Suppressor macrophage (primary cell): ENCODE measurements around the gene WDHD1.
"Not testable (repeated sequence)": the region's sequence is repeated elsewhere in the genome, so short reads cannot be mapped to it uniquely, and the experiment has no call there.

ENCODE experiments used
- DNase-seq, 4 experiments: peaks; one replicate each; pipeline ENCODE4 v3.0.0-alpha.2; 2020 to 2022

WDHD1 gene

DNA sequence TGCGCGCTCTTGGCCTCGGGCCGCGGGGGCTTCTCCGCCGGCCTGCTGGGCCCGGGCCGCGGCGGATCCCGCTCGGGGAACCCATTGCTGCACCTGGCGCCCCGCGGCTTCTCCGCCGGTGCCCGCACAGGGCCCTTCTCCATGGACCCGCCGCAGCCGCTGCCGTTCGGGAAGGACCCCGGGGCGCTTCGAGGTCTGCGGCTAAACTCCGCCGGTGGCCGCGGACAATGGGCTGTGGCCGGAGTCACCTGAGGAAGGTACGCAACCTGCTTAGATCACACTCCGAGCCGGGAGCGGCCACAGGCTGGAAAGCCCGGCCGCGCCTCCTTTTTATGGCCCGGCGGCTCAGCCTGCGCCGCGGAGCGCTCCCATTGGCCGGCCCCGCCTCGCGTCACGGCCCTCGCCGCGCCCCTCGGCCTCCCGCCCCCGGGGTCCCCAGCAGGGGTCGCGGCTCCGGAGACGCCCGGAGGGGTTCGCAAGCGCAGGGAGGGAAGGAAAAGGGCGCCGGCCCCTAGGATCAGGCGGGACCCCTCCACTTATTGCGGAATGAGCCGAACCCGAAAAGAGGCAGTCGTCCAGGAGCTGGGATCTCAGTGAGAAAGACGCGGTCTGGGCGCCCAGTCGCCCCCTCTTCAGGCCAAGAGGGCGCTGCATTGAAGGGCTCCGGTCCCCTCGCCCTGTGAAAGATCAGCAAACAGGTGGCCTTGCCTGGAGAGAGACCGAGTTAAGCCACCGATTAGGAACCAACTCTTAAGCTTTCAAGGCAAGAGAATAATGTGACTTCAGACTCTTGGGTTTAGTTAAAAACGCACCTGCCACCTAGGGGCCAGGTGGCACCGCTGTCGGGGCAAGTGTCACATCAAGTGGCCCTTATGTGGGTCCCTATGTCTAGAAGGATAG, 124.1 kb downstream of the WDHD1 start, which contains the start of gene GCH1:
GCH1 (minus strand) TSS at position 306 of the 900 bp plus-strand sequence; CDS start at position 143, 163 bp downstream.
- DNase-seq, result peak; percentile 61 to 85 (median 71)

DNA sequence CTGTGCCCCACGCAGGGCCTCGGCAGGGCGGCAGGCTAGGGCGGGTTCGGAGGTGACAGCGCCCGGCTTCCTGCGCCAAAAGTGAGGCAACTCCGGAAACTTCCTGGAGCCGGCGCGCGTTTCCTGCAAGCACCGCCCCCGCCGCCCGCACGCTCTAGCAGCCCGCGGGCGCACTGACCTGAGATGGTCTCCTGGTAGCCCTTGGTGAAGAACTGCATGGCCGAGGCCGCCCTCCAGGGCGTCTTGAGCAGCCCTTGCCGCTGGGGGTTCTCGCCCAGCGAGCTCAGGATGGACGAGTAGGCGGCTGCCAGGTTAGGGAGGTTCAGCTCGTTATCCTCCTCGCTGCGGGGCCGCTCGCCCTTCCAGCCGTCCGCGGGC, 124.8 kb downstream of the WDHD1 start:
- DNase-seq, result peak; percentile 67 to 84 (median 79)

DNA sequence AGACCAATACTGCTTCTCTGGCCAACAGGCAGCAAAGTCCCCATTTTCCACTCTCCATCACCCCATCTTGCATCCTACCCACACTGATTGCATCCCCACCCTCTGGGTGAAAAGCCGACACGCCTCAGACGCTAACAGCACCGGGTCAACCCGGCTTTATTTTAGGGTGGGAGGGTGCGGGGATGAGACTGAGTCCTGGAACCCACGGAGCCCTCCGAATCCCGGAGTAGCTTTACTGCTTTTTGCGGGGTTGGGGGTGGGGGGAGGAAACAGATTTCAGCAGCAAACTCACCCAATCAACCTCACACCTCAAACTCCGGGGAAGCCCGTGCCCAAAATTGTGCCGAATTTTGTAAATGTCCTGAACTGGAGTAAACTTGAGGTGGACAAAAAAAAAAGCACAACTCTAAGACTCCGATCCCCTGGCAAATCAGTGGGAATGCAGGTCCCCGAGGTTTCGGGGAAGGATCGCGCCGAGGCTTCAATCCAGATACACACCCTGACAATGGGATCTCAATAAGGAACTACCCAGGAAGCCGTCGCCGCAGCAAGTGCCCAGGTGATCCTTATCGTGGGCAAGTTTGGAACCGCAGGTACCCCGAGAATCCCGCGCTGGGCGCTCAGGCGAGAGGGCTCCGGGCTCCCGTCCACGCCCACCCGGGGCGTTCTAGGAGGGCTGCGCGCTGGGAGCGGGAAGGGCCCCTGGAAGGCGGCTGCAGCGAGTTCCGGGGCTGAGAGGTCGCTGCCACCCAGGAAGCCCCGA, 125.3 kb downstream of the WDHD1 start:
- DNase-seq, result peak in 1 of 4 experiments; percentile 3

DNA sequence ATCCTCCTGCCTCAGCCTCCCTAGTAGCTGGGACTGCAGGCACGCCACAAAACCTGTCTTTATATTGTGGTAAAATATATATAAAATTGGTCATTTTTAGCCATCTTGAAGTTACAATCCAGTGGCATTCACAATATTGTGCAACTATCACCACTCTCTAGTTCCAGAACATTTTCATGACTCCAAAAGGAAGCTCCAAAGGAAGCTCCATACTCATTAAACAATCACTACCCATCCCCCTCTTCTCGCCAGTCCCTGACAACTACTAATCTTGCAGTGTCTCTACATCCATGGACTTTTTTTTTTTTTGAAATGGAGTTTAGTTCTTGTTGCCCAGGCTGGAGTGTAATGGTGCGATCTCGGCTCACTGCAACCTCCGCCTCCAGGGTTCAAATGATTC, 127.3 kb downstream of the WDHD1 start:
- DNase-seq, result no peak

DNA sequence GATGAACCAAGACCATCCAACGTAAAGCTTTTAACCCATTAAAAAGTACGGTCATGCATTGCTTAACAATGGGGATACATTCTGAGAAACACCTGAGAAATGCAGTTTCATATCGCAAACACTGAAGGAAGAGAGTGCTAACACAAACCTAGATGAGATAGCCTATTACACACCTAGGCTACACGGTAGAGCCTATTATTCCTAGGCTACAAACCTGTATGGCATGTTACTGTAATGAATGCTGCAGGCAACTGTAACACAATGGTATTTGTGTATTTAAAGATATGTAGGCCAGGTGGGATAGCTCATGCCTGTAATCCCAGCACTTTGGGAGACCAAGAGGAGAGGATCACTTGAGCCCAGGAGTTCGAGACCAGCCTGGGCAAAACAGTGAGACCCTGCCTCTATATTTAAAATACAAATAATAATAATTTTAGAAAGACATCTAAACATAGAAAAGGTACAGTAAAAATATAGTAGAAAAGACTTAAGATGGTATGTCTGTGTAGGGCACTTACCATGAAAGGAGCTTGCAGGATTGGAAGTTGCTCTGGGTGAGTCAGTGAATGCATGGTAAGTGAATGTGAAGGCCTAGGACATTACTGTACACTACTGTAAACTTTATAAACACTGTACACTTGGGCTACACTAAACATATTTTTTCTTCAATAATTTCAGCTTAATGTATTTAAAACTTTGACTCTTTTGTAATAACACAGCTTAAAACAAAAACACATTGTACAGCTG, 128.9 kb downstream of the WDHD1 start:
- not testable (repeated sequence) for DNase-seq

DNA sequence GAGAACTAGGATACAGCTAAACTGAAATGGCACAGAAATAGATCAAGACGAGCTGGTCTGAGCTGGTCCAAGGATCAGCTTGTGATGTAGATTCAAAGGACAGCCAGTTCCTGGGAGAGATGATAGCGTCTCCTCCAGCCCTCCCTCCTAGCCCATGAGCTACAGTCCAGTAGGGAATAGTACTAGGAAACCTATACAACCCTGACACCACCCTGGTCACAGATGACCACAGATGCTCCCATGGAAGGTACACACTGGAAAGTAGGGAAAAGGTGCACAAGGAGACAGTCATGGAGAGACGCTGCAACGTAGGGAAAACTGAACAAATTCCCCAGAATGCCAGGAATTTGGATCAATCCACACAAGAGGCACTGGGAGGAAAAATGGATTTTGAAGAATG, 131.2 kb downstream of the WDHD1 start:
- no peak for DNase-seq

DNA sequence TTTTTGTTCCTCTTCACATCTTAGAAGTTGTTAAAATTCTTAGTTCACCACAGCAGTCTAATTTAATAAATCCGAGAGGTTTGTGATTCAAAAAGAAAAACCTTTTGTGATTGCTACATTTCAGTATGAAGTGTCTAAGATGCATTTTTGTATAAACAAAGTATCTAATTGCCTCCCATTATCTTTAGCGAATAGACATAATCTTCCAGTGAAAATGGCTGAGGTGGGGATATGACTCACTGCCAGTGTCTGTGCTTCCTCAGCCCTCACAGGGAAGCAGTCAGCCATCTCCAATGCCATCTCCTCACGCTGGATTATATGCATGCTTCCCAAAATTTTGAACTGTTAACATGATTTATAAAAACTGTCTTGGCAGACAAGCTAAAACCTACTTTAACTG, 131.9 kb downstream of the WDHD1 start:
- DNase-seq, result peak in 3 of 4 experiments; percentile 5 to 31 (median 17)

DNA sequence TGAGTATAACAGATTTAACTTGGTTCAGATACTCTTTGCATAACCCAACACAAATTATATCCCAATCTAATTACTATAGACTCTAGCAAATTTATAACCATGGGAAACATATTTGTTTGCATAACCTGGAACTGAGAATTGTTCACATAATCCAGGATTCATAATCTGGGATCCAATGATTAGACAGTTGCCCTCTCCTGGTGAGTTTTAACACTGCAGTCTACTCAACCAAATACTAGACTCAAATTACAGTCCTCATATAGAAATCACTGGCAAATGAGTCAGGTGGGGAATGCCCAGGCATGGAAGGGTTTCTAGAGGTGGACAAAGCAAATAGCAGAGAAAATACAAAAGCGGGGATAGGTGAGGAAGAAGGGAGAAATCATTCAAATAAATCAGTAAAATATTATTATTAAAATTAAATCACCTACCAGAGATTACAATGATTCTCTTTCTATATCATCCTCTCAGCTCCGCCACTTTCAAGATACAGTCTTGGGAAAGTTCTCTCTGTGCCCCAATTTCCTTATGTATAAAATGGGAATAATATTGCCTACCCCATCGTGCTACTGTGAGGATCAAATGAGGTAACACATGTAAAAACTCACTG, 133.6 kb downstream of the WDHD1 start:
- peak; percentile 55 to 70 (median 64) for DNase-seq

DNA sequence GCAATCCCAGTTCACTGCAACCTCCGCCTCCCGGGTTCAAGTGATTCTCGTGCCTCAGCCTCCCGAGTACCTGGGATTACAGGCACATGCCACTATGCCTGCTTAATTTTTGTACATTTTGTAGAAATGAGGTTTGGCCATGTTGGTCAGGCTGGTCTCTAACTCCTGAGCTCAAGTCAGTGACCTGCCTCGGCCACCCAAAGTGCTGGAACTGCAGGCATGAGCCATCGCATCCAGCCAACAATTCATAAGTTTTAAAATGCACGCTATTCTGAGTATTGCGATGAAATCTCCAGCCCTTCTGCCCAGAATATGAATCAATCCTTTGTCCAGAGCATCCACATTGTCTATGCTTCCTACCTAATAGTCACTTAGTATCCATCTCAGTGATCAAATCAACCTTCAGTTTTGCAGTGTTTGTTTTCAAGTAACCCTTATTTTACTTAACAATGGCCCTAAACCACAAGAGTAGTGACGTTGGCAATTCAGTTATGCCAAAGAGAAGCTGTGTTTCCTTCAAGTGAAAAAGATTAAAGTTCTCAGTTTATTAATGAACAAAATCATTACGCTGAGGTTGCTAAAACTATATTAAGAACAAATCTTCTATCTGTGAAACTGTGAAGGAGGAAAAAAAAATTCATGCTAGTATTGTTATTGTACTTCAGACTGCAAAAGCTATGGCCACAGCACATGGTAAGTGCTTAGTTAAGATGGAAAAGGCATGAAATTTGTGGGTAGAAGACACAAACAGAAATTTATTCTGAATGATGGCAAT, 135.2 kb downstream of the WDHD1 start:
- no peak for DNase-seq

DNA sequence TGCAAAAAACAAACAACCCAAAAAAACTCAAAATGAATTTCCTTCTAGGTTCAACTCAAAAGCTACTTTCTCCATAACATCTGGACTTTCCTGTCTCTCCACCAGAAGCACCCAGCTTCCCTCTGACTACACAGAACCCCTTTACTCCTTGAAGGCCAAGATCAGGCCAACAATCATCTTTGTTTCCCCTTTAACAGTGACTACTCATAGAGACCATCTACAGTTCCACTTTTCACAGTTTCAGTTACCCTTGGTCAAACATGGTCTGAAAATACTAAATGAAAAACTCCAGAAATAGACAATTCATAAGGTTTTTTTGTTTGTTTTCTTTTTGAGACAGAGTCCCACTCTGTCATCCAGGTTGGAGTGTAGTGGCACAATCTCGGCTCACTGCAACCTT, 136.1 kb downstream of the WDHD1 start:
- DNase-seq, result peak; percentile 40 to 77 (median 56)

DNA sequence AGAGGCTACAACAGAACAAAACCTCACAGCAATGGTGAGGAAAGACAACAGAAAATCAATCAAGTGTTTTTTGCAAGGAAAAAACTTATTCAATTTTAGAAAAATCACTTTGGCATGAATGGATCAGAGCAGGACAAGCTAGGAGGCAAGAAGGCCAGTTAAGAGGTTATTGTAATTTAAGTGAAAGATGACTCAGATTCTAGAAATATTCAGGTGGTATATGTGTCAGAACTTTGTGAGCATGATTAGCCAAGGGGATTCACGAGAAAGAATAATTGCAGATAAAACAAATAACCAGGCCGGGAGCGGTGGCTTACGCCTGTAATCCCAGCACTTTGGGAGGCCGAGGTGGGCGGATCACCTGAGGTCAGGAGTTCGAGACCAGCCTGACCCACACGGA, 137.0 kb downstream of the WDHD1 start:
- no peak for DNase-seq
